NCI-H2196 (cell line): ENCODE results near the gene GPAT2.
"Not testable (repeated sequence)": the region's sequence is repeated elsewhere in the genome, so short reads cannot be mapped to it uniquely, and the experiment has no call there.

ENCODE experiments used
- DNase-seq: peaks from one replicate; lab custom pipeline; 2025; ENCODE audit not compliant: unreplicated experiment; lab: John Stamatoyannopoulos, UW

GPAT2 gene

GRCh38 chr2:96065954-96066353 is 31.2 kb upstream of the GPAT2 start:
- DNase-seq: not testable (repeated sequence)

GRCh38 chr2:96065381-96065930 is 30.7 kb upstream of the GPAT2 start:
- DNase-seq: no peak

DNA sequence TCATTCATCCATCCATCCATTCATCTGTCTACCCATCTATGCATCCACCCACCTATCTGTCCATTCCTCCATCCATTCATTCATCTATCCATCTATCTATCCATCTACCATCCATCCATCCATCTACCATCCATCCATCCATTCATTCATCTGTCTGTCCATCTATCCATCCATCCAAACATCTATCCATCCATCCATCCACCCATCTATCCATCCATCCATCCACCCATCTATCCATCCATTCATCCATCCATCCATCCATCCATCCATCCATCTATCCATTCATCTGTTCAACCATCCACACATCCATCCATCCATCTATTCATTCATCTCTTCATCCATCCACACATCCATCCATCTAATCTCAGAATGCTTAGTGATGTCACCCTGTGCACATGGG is 30.0 kb upstream of the GPAT2 start:
- not testable (repeated sequence) for DNase-seq

DNA sequence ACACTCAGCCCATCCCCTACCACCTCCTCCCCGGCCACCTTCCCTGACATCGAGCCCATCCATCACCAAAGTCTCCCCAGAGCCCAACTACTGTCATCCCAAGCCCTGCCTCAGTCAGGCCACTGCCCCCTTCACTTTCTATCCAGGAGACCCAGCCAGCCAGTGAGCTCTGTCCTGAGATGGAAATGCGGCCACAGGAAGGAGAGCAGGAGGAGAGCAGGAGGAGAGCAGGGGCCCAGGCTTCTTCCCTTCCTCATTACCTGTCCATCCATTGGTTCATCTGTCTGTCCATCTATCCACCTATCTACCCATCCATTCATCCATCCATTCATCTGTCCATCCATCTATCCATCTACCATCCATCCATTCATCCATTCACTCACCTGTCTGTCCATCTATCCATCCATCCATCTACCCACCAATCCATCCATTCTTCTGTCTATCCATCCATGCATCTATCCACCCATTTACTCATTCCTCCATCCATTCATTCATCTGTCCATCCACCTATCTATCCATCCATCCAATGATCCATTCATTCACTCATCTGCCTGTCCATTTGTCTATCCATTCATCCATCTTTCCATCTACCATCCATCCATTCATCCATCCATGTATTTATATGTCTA is 29.4 kb upstream of the GPAT2 start:
- not testable (repeated sequence) for DNase-seq

GRCh38 chr2:96063116-96063899 is 28.6 kb upstream of the GPAT2 start:
- DNase-seq: not testable (repeated sequence)

GRCh38 chr2:96062483-96062882 is 27.8 kb upstream of the GPAT2 start:
- DNase-seq: not testable (repeated sequence)

DNA sequence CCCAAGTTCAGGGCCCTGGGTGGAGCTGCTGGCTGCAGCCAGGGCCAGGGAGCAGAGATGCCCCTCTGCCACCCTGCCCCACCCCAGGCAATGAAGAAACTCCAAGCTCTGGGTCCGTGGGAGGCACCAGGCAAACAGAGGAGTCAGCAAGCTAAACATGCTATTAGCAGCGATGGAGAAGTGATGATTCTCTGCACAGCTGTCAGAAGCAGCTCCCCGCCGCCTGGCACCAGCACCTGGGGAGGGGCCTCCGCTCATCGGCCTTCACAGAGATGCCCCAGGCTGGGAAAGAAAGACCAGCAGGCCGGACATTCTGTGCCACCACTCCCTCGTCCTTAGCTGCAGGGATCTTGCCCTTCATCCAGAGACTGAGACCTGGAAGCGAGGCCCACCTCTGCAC is 27.2 kb upstream of the GPAT2 start:
- not testable (repeated sequence) for DNase-seq

DNA sequence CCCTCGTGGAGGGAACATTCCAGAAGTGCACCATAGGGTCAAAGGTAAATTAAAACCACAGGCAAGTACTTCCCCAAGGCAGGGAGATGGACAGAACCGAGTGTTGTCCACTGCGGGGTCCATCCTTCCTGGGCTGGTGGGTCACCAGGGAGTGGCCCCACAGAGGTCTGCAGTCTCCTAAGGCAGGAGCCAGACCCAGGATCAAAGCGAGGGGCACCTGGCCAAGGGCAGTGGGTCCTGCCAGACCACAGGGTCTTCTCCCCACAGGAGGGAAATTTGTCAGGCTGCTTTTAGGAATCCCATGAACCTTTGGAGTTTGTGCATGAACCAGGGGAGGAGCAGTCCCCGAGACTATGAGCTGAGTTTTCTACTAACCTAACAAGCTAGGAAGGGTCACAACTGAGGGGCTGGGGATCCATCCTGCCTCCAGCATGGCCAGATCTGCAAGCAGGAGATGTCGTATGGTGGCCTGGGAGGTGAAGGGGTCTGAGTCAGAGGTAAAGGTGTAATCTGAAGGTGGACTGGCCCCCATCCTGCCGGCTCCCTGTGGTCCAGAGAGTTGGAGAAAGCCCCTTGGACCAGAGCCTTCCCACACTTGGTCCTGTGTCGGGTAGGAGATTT is 26.6 kb upstream of the GPAT2 start:
- not testable (repeated sequence) for DNase-seq

- DNase-seq: not testable (repeated sequence)
Observed at GRCh38 chr2:96060325-96060724, 25.6 kb upstream of the GPAT2 start.

- not testable (repeated sequence) for DNase-seq
Observed at GRCh38 chr2:96059443-96059842, 24.7 kb upstream of the GPAT2 start.

GRCh38 chr2:96055830-96056229 is 21.1 kb upstream of the GPAT2 start:
- DNase-seq: not testable (repeated sequence)

GRCh38 chr2:96054537-96054936 is 19.8 kb upstream of the GPAT2 start:
- DNase-seq: not testable (repeated sequence)

DNA sequence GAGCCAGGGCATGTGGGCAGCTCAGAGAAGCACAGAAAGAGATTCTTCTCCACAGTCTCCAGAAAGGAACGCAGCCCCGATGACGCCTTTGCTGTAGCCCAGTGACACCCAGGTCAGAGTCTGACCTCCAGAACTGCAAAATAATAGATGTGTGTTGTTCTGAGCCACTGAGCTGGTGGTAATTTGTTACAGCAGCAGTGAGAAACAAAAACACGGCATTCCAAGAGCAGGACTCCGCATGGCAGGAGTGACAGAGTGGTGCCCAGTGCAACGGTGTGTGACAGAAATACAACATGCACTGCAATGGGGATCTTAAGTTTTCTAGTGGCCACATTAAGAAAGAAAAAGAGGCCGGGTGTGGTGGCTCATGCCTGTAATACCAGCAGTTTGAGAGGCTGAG is 18.7 kb upstream of the GPAT2 start:
- not testable (repeated sequence) for DNase-seq

DNA sequence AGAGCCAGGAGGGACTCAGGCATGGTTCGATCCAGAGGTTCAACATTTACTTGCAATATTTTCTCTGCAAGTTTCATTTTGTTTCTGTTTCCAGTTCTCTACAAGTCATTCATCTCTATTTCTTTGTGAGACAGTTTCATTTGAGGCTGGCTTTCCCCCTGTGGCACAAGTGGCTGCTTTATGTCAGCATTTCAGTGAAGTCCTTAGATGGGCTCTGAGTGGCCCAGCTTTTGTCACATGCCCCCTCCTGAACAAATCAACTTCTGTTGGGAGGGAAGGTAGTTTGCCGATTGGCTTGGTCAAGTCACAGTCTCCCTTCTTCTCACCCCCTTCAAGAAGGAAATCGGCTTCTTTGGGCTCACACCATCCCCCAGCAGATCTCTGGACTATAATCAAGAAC is 17.9 kb upstream of the GPAT2 start:
- DNase-seq: not testable (repeated sequence)

GRCh38 chr2:96049917-96050262 is 15.2 kb upstream of the GPAT2 start:
- DNase-seq: not testable (repeated sequence)

DNA sequence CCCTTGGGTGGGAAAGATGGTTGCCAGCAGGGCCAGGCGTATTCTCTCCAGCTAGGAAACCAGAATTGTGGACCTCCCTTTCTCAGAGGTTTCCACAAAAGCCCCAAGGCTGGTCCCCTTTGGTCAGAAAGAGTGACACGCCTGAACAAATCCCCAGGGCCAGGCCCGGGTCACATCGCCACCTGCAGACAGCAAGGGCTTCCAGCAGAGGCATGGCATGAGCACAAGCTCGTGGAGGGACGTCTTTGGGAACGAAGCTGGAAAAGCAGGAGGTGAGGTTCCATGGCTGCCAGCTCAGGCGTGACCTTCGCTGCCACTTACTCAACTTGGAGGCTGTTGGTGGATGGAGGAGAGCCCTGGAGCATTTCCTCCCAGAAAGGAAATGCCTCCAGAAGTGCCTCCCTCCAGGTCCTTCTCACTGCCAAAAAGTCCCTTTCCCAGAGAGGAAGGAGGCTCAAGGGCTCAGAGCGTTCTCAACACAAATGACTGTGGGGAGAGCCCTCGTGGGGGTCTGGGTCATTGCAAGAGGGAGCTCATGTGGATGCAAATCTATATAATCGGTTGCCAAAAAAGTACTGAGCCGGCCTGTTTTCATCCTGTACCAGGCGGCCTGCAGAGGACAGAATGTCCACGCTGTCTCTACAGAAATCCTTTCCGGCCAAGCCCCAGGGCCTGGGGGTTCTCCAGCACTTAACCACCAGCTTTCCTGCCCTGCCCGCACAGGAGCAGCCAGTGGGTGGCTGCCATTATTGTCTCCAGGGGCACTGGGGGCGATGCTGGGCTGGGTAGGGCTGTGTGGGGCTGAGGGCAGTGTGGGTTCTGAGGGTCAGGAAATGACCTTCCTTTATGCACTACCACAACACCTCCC is 14.6 kb upstream of the GPAT2 start:
- not testable (repeated sequence) for DNase-seq

GRCh38 chr2:96035554-96035953 is 838 bp upstream of the GPAT2 start:
- DNase-seq: not testable (repeated sequence)

- DNase-seq: not testable (repeated sequence)
Observed at GRCh38 chr2:96033997-96034396, 719 bp downstream of the GPAT2 start.

DNA sequence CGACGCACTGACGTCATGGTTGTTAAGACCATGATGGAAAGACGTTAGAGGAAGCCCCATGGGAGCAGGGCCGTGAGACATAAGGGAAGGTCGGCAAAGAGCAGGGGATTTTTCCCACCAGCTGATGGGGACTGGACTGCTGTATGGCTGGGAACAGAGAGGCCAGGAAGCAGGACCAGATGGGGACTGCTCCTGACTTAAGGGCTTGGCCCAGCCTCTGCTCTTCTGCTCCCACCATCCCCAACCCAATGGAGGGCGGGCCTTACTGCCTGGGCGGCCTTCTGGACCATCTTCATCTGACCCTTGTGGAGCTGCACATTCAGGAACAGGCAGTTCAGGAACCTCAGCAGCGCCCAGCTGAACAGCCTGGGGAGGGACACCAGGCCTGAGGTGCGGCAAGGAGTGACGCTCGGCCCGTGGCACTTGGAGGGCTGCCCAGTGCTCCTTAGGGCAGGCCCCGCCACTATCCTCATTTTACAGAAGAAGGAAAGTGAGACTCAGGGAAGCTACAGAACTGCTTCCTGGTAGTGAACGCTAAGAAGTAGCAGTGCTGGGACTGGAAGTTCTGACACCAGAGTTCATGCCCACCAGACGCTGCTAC is 6.9 kb downstream of the GPAT2 start:
- DNase-seq: not testable (repeated sequence)

GRCh38 chr2:96025755-96026154 is 9.0 kb downstream of the GPAT2 start:
- not testable (repeated sequence) for DNase-seq

GRCh38 chr2:96025194-96025492 is 9.6 kb downstream of the GPAT2 start:
- no peak for DNase-seq
